OCI-LY7 (cell line): ENCODE results near the gene CDC42EP1.

Experiments used
- EZH2phosphoT487 ChIP-seq: fragments of 200-600 bp; sonication (generic); IDR thresholded peaks from 2 replicates; pipeline ENCODE4 v1.6.1; 2018; ENCODE audit warnings: low read depth, borderline replicate concordance, mild to moderate bottlenecking, mixed run types, antibody characterized with exemption, low read length, moderate library complexity, mixed read lengths
- TF ChIP-seq, protein P1 (sequence below): fragments of 200-600 bp; sonication (generic); conservative IDR thresholded peaks from 2 replicates; pipeline ENCODE4 v1.5.1; 2014; ENCODE audit warnings: mild to moderate bottlenecking, antibody characterized with exemption, low read length, moderate library complexity, mixed read lengths

DNA sequence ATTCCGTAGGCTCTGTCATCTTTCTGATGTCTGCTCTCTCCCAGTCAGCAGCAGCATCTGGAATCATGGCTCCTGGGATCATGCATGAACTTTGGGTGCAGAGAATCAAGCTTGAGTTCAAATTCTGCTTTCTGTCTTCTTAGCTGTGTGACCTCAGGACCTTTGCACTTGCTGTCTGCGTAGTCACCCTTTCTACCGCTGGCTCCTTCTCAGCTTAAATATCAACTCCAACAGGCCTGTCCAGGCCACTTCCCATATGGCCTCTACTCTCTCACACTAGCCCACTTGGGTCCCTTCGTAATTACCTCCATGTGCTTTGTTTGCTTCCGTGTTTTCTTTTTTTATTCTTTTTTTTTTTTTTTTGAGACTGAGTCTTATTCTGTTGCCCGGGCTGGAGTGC, 43.8 kb downstream of the CDC42EP1 start:
- TF ChIP-seq, protein P1, sequence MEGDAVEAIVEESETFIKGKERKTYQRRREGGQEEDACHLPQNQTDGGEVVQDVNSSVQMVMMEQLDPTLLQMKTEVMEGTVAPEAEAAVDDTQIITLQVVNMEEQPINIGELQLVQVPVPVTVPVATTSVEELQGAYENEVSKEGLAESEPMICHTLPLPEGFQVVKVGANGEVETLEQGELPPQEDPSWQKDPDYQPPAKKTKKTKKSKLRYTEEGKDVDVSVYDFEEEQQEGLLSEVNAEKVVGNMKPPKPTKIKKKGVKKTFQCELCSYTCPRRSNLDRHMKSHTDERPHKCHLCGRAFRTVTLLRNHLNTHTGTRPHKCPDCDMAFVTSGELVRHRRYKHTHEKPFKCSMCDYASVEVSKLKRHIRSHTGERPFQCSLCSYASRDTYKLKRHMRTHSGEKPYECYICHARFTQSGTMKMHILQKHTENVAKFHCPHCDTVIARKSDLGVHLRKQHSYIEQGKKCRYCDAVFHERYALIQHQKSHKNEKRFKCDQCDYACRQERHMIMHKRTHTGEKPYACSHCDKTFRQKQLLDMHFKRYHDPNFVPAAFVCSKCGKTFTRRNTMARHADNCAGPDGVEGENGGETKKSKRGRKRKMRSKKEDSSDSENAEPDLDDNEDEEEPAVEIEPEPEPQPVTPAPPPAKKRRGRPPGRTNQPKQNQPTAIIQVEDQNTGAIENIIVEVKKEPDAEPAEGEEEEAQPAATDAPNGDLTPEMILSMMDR = no peak
- TF ChIP-seq EZH2phosphoT487 = no peak
